ENCODE results near the gene USP37.

- TF ChIP-seq CTCF (IDR thresholded peaks at IDR 0.05; ENCODE audit: insufficient read depth, low read depth, low read length) (no peak), EZH2 (IDR thresholded peaks at IDR 0.05; ENCODE audit: insufficient read depth, low read length) (no peak)
These were observed 44.5 kb downstream of the USP37 start for GRCh38 chr2:218523651-218524050.
